GM21423 (cell line): ENCODE measurements around the gene TMC5.
"Not testable (repeated sequence)": the region's sequence is repeated elsewhere in the genome, so short reads cannot be mapped to it uniquely, and the experiment has no call there.

Source experiments
- ATAC-seq: cut with Tn5 transposase; IDR thresholded peaks from one replicate; pipeline ENCODE4 v1.9.1; 2021; ENCODE audit warnings: mild to moderate bottlenecking, moderate library complexity; ENCODE audit not compliant: unreplicated experiment

Gene TMC5

GRCh38 chr16:19417640-19418039 lies at the start of gene TMC5:
Gene TMC5 (plus strand): TSS chr16:19417883. CDS start chr16:19440039, 22,156 bp downstream.
- no peak for ATAC-seq

DNA sequence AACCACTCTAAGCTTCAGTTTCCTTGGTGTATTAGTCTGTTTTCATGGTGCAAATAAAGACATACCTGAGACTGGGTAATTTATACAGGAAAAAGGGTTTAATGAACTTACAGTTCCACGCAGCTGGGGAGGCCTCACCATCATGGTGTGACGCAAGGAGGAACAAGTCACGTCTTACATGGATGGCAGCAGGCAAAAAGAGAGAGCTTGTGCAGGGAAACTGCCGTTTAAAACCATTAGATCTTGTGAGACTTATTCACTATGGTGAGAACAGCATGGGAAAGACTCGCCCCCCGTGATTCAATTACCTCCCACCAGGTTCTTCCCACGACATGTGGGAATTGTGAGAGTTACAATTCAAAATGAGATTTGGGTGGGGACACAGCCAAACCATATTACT lies 45.1 kb upstream of the TMC5 start:
- ATAC-seq = not testable (repeated sequence)

- ATAC-seq = no peak
Measured at GRCh38 chr16:19374402-19374801, 43.3 kb upstream of the TMC5 start.

GRCh38 chr16:19375561-19376158 lies 42.0 kb upstream of the TMC5 start:
- no peak for ATAC-seq

DNA sequence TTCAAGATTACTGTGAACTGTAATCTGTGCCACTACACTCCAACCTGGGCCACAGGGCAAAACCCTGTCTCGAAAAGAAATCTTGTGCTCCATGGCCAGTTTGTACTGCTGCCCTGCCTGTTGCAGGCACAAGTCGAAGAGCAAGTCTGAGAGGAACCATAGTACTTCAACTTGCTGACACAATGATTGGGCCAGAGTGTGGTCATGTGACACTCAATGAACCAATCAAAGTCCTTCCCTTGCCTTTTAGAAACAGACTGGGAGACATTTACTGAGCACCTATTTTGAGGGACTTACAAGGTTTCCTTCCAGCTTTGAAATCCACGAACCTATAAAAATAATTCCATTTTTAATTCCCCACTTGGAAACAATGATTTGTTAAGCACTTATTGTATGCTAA lies 39.8 kb upstream of the TMC5 start:
- ATAC-seq = no peak

GRCh38 chr16:19378511-19378910 lies 39.2 kb upstream of the TMC5 start:
- ATAC-seq = no peak

DNA sequence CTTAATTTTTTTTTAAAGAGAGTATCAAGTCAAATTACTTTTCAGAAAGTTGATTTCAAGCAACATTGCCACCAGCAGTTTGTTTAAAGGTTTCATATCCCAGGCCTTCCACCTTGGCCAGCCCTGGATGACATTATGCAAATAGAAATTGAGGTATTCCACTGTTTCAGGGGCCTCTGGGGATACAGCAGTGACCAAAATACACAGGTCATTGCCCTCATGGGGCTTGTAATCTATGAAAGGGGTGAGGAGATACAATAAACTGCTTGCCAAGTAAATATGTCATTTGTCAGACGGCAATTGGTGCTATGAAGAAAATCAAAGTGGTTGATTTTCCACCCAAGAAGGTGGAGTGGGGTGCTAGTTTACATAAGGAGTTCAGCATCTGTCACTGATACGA lies 37.8 kb upstream of the TMC5 start:
- no peak for ATAC-seq

DNA sequence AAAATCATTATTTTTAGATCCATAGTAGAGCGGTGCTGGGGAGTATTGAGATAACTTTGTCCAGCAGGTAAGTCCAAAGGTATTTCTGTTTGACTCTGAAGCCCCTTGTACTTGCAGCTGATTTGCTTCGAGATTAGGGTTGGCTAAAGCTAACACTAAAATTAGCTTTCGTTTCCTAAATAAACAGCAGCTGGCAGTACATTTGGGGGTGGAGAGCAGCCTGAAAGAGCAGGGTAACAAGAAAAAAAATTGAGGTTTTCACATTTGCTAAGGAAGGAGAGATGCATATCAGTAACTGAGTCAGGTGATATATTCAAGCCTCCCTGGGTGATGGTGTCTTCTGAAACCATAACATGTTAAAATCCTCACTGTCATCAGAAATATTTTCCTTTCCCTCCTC lies 37.4 kb upstream of the TMC5 start:
- no peak for ATAC-seq

DNA sequence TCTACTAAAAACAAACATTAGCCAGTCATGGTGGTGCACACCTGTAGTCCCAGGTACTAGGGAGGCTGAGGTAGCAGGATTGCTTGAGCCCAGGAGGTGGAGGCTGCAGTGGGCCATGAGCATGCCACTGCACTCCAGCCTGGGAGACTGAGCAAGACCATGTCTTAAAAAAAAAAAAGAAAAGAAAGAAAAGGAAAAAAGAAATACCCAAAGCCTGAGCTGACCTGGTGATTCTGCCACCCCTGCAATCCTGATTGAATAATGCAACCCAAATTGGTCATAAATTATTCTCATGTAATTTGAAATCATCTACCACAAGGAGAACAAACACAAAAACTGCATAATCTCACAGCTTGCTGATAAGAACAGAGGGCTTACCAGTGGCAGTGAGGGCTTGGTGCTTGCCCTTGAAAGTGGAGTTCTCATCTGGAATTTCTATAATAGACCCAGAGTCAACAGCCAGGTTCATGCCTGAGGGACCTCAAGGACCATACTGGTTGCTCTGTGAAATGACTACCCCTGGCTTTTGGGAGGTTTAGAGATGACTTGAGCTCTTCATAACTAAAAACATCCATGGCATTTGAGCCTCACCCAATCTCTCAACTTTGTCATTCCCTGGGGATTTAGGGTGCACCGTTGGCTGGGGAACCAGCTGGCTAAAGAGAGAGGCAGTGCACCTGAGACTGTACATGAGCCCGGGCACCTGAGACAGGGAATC lies 35.4 kb upstream of the TMC5 start:
- ATAC-seq = no peak

DNA sequence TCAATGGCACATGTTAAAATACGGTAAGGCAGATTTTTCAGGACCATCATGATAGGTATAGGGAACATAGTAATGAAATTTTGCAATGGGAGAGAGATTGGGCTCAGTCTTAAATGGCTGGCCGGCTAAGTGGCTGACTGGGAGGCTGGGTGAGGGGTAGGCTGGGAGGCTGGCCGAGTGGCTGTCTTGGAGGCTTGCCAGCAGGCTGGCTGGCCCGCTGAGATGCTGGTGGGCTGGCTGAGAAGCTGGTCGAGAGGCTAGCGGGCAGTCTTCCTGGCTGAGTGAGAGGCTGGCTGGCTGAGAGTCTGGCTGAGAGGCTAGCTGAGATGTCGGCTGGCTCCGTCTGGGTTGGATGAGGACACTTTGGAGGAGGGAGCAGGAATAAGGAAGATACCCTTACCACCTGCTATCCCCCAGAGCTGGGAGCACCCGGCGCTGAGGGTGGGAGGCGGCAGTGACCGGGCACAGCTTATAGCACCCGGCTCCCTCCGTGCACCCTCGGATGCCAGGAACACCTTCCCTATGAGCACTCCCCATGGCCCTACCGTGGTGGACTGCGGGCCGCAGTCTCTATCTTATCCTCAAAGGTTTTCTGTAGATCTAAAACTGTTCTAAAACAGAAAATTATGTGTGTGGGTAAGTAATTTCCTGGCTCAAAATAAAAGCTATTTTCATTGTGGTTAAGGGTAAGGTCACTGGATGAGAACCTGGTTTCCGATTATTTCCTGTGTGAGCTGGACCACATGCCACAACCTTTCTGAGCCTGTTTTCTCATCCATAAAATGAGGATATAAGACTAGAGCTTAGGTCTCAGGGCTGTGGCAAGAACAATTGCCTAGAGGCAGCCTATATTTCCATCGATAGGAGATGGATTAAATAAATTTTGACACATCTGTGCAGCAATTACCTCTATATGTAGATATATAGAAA lies 34.5 kb upstream of the TMC5 start:
- no peak for ATAC-seq

GRCh38 chr16:19384656-19385055 lies 33.0 kb upstream of the TMC5 start:
- ATAC-seq = no peak

DNA sequence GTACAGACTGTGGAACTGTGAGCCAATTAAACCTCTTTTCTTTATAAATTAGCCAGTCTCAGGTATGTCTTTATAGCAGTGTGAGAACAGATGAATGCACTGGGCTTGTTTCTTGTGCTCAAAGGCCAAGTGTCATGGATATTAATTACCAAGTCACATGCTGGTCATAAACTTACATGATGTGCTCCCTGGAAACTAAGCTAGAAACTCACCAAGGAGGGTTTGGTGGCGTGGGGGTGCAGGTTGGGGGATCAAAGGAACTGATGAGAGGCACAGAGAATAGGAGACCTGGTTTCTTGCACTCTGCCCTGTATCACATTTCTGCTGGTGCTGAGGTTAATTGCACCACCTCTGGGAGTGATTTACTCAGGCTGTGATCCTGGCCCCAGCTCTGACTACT lies 31.2 kb upstream of the TMC5 start:
- no peak for ATAC-seq

- ATAC-seq = no peak
Measured at GRCh38 chr16:19389246-19389645, 28.4 kb upstream of the TMC5 start.

DNA sequence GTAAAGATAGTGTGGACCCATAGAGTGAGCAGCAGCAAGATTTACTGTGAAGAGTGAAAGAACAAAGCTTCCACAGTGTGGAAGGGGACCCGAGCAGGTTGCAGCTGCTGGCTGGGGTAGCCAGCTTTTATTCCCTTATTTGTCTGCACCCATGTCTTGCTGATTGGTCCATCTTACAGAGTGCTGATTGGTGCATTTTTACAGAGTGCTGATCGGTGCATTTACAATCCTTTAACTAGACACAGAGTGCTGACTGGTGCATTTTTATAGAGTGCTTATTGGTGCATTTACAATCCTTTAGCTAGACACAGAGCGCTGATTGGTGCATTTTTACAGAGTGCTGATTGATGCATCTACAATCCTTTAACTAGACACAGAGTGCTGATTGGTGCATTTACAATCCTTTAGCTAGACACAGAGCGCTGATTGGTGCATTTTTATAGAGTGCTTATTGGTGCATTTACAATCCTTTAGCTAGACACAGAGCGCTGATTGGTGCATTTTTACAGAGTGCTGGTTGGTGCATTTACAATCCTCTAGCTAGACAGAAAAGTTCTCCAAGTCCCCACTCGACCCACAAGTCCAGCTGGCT lies 26.4 kb upstream of the TMC5 start:
- not testable (repeated sequence) for ATAC-seq

DNA sequence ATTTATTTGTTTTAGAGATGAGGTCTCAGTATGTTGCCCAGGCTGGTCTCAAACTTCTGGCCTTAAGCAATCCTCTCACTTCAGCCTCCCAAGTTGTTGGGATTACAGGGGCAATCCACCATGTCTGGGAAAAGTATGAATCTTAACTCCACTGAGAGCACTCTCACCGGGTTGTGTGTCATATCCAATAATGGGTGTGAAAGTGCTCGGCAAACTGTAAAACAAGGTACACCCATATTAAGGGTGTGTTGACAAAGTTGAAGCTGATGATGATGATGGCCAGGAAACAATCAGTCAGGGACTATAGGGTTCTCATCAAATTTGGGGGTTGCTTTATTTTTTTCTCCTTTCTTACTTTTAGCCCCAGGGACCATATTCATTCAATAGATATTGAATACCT lies 25.3 kb upstream of the TMC5 start:
- no peak for ATAC-seq

- no peak for ATAC-seq
Measured at GRCh38 chr16:19393226-19394111, 24.2 kb upstream of the TMC5 start.

DNA sequence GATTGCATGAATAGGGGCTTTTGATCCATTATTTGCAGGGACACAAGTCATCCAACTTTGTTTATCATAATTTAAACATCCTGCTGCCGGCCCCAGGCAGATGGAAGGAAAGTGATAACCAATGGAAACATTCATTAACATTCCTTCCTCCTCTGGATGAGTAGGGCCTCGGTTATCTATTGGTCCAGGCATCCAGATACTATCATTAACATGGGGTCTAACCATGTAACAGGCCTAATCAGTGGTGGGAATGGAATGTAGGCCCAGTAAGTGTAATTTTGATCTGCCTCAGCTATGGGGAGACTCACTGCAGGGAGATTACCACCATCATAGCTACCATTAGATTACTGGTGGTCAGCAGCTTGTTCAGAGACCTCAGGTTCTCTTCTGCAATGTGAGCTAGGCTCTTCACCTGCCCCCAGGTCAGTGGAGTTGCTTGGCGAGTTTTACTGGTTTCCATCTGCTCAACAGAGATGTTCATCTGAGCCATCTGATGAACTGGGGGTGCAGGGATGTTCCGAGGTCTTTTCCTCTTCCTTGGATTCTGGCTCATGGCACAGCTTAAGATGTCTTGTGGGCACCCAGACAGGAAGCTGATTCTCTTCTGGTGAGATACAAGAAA lies 21.9 kb upstream of the TMC5 start:
- ATAC-seq = not testable (repeated sequence)

DNA sequence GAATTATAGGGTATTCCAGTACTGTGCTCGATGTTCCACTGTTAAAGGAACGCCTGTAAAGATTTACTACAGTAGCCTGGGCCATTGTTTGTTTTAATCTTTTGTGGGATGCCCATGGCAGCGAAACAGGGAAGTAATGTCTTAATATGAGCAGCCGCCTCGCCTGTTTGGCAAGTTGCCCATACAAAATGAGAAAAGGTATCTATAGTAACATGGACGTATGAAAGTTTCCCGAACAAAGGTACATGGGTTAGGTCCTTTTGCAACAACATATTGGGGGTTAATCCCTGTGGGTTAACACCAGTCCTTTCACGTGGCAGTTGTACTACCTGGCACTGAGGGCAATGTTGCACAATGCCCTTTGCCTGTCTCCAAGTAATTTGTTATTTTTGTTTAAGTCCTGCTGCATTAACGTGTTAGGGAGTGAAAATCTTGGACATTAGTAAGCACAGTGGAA lies 21.1 kb upstream of the TMC5 start:
- no peak for ATAC-seq

DNA sequence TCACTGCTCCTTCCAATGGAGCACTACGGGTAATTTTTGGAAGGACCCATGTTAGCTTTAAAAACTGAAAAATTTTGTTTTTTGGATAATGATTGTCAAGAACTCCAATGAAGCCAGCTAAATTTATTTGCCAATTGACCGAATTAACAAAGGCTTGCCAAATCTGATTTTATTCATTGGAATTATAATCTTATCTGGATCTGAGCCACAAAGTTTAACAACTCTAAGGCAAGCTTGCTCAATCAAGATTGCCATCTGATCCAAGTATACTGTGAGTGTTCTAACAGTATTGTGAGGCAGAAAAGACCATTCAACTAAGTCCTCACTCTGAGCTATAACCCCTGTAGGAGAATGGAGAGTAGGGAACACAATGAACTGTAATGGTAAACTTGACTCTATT lies 20.3 kb upstream of the TMC5 start:
- not testable (repeated sequence) for ATAC-seq

DNA sequence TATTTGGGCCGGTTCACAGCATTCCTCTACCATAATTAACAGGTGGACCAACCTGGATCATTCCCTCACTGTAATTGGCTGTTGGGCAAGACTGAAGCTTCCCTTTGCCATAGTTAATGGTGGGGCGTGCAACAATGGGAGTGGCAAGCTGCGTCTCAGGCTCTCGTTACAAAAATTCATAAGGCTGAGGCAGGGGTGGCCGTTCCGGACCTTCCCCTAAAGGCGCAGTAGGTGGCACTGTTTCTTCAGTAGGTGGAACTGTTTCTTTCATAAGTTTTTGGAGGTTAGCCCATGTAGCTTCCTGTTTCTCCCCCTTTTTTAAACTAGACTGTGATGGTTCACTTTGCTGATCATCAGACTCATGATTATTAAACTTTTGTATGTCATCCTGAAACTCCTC lies 17.0 kb upstream of the TMC5 start:
- ATAC-seq = no peak
